ENCODE measurements around the gene GDPD4.

GDPD4 gene

GRCh38 chr11:77253690-77254089, 47.8 kb downstream of the GDPD4 start (continued):
- TF ChIP-seq REPIN1 (tag by site-specific recombination; IDR thresholded peaks at IDR 0.05; ENCODE audit: low read depth) (no peak), ZSCAN16 (tag by site-specific recombination; IDR thresholded peaks at IDR 0.05) (no peak), ZNF488 (tag by site-specific recombination; IDR thresholded peaks at IDR 0.05) (no peak)

GRCh38 chr11:77252555-77253270, 48.8 kb downstream of the GDPD4 start:
- Histone ChIP-seq H3K4me1 (ENCODE audit: control insufficient read depth, insufficient read depth, low read length) (no peaks in the 10 kb centered on the region), H3K27ac (ENCODE audit: extremely low read depth, low read depth, low read length) (no peak overlapping the region), H3K4me3 (ENCODE audit: low read depth, low read length) (no peak overlapping the region), H3K9me3 (ENCODE audit: control insufficient read depth, insufficient read depth, low read depth, low read length) (no peaks in the 10 kb centered on the region), H3K36me3 (ENCODE audit: control insufficient read depth in 2 of 2, insufficient read depth in 1 of 2, low read length in 2 of 2) (no peaks in the 10 kb centered on the region)
- ChIA-PET CTCF (interaction anchor here (0.6 kb wide), 1 partner anchor 383 kb away, joined by 3 read pairs; no protein-coding TSS in a partner anchor), POLR2A (no interaction called here)
- TF ChIP-seq ZNF513 (tag by site-specific recombination; IDR thresholded peaks at IDR 0.05) (no peak), ZNF114 (tag by site-specific recombination; IDR thresholded peaks at IDR 0.05) (no peak), EGR2 (tag by site-specific recombination; IDR thresholded peaks at IDR 0.05; ENCODE audit: low read depth) (no peak)

GRCh38 chr11:77250881-77251640, 50.4 kb downstream of the GDPD4 start:
- no peak overlapping the region for H3K4me3 ChIP-seq (ENCODE audit: low read depth, low read length)
- ChIA-PET CTCF (interaction anchor here (0.6 to 1.0 kb wide), 3 partner anchors 196 to 1026 kb away, joined by 3 to 5 read pairs (median 3); no protein-coding TSS in a partner anchor), POLR2A (no interaction called here)
- TF ChIP-seq ZNF639 (tag by site-specific recombination; IDR thresholded peaks at IDR 0.05): no peak
- TF ChIP-seq SETDB1 (IDR thresholded peaks at IDR 0.05; ENCODE audit: insufficient read length, low read length): peak; percentile 71
- no peaks in the 10 kb centered on the region for H3K9me3 ChIP-seq (ENCODE audit: control insufficient read depth, insufficient read depth, low read depth, low read length)
- no peak overlapping the region for H3K27ac ChIP-seq (ENCODE audit: extremely low read depth, low read depth, low read length)
- no peaks in the 10 kb centered on the region for H3K36me3 ChIP-seq (ENCODE audit: control insufficient read depth in 2 of 2, insufficient read depth in 1 of 2, low read length in 2 of 2)
- H3K4me1 ChIP-seq (ENCODE audit: control insufficient read depth, insufficient read depth, low read length): no peaks in the 10 kb centered on the region

GRCh38 chr11:77249427-77249826, 52.1 kb downstream of the GDPD4 start:
- Histone ChIP-seq H3K9me3 (ENCODE audit: control insufficient read depth, insufficient read depth, low read depth, low read length) (no peaks in the 10 kb centered on the region), H3K36me3 (ENCODE audit: control insufficient read depth in 2 of 2, insufficient read depth in 1 of 2, low read length in 2 of 2) (no peaks in the 10 kb centered on the region)
- no peak for TF ChIP-seq REPIN1 (tag by site-specific recombination; IDR thresholded peaks at IDR 0.05; ENCODE audit: low read depth)

GRCh38 chr11:77244277-77245027, 57.0 kb downstream of the GDPD4 start:
- Histone ChIP-seq H3K27ac (ENCODE audit: extremely low read depth, low read depth, low read length) (no peak overlapping the region), H3K4me1 (ENCODE audit: control insufficient read depth, insufficient read depth, low read length) (no peaks in the 10 kb centered on the region), H3K36me3 (ENCODE audit: control insufficient read depth in 2 of 2, insufficient read depth in 1 of 2, low read length in 2 of 2) (no peaks in the 10 kb centered on the region), H3K9me3 (ENCODE audit: control insufficient read depth, insufficient read depth, low read depth, low read length) (no peaks in the 10 kb centered on the region), H3K4me3 (ENCODE audit: low read depth, low read length) (no peak overlapping the region)
- ChIA-PET POLR2A (no interaction called here), CTCF (interaction anchor here (0.6 kb wide), 2 partner anchors 13 to 523 kb away, joined by 3 read pairs; no protein-coding TSS in a partner anchor)
- TF ChIP-seq ZBTB6 (tag by site-specific recombination; IDR thresholded peaks at IDR 0.05) (no peak), PRDM6 (tag by site-specific recombination; IDR thresholded peaks at IDR 0.05) (0 out of 2 replicates have a peak, but pooled peaks have one; percentile 26)

More at GRCh38 chr11:77249427-77249826, 52.1 kb downstream of the GDPD4 start:
- ChIA-PET CTCF (no interaction called here), POLR2A (no interaction called here)
- Histone ChIP-seq H3K27ac (ENCODE audit: extremely low read depth, low read depth, low read length) (no peak overlapping the region), H3K4me1 (ENCODE audit: control insufficient read depth, insufficient read depth, low read length) (no peaks in the 10 kb centered on the region), H3K4me3 (ENCODE audit: low read depth, low read length) (no peak overlapping the region)

Measured in HEK293 (cell line).